Iris pigment epithelial cell (primary cell): ENCODE results near the gene PELI1.
A peak's percentile ranks its signal among the peaks of the same experiment; 100 is the strongest.

Experiments used
- DNase-seq: peaks from one replicate; pipeline ENCODE4 v3.0.0-alpha.2; 2011; ENCODE audit warnings: low read depth

The PELI1 gene

DNA sequence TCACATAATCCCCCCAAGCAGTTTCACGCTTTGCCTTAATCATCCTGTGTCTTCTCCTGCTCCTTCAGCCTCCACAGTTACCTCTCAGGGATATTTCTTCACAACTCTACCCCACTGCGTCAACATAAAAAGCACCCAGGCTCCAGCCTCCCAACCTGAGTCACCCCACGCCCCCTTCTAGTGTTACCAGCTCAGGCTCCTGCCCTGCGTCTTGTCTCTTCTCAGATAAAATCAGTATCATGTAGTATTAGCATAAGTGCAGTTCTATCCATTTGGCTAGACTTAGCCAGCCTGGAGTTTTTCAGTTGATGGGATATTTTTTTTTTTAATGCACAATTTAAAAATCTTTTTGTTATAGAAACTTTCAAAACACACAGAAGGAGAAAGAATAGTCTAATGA lies 9.6 kb upstream of the PELI1 start:
- DNase-seq, result no peak

DNA sequence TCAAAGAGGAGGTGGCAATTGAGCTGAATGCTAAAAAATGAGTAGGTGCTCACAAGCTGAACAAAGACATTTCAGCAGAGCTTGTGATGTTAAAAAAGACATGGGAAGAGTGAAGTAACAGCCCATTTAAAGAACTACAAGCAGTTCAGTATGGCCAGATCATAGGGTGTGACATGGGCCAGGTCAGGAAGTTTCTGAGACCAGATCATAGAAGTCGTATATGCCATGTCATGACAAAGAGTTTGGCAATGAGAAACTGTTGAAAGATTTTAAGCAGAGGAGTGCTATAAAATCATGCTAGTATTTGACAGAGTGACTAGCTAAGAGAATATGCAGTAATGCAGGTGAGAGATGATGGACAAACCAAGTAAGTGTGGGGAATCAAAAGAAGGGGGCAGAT lies 7.3 kb upstream of the PELI1 start:
- no peak for DNase-seq

DNA sequence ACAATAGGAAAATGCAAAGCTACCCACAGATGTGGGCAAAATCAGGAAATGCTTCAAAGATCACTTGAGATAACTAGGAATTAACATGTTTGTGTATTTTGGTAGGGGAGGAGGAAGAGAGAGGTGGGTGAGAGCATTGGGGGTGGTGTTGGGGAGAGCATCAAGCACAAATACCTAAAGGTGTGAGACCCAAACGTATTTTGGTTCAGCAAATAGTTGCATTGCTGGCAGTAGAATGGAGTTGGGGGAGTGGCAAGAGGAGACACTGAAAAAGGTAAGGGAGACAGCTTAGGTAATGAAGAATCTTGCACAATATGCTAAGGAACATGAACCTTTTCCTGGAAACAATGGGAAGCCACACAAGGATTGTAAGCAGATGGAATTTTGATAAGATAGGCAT lies 1.5 kb upstream of the PELI1 start:
- DNase-seq, result no peak

DNA sequence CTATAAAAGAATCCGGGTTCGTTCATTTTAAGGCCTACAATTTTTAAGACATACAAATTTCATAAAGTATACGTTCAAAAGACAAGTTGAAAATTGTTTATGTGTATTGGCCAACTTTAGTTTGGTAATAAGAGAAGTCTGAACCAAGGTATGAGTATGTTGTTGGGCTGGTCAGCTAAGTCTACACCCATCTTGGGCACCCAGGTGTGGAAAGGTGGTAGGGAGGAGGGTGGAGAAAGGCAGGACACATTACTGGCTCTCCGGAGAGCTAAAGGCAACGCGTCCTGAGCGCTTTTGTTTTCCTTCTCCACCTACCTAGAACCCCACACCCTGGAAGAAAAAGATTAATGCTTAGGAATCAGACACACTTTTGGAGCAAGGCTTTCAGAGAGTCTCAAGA lies 899 bp upstream of the PELI1 start:
- no peak for DNase-seq

DNA sequence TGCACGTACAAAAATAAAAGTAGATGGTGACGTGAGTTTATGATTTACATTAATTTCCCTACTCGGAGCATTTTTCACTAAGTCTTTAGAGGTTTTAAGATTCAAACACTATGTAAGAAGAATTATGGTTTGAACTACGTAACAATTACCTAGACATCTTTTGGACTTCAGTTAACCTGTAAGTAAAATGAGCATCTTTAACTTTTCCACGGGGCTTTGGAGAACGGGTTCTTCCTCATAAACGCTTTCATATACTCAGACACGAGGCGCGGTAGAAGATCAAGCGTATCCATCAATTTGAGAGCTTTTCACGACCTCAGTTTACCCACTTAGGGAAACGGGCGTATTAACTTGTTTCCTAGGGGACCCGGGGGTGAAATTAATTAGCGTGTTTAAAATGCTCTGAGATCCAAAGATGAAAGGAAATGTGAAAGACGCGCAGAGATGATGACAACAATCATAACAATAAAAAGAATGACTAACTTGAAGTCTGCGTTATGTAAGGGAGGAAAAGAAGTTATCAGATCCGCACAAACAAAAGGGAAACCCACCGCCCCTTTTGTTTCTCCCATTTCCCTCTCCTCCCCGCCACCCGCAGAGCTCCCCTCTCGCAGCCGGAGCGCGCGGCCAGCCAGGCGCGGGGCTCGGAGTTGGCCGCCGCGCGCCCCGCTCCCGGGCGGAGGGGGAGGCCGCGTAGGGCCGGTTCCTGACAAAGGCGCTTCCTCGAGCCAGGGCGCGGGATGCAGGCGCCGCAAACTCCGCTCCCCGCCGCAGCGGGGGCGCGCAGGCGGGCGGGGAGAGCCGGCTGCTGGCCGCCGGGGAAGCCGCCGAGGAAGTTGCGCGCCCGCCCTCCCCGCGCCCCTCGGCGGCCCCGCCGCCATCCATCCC lies 807 bp downstream of the PELI1 start:
- DNase-seq, result peak; percentile 53

DNA sequence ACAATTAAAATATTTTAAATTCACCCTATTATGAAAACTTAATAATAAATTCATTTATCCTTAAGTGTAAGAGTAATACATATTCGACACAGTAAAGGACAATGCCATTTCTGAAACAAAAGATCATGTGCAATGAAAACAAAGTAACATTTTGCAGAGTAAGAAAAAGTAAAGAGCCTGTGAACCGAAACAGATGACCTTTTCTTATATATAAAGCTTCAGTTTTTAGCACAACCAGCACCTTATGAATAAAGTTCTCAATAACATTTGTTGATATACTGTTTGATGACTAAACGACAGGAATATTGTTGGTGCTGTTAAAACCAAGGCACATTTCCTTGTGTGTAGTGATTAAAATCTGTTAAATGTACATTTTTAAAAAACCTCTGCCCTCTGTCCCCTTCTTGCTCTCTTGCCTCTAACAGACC lies 1.5 kb downstream of the PELI1 start:
- peak; percentile 11 for DNase-seq

DNA sequence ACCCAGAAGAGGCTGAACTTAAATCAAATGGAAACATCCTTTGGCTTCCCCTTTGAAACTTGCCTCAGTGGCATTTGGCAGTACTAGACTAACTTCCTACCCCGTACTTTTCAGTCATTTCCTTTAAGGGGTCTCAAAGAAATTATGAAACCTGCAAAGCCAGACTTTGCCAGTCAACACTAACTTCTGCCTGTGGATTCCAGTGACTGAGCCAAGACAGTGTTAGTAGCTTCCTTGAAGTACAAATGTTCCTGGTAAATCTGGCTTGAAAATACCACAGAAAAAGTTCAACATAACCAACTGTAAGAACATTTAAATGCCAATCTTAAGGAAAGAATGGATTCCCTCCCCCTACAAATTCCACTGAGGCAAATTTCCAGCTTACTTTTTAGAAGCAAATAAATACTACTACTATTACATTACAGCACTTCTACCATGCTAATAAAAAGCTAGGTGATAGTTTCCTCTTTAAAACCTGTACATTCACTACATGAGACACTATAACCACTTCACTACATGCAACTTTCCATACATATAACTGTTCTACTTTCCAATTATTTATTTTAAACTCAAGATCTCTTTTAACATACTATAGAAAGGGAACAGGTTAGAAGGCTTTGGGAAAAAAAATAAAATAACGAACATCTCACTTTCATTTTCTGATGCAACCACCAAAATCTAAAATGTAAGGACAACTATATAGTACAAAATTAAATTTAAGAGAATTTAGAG lies 2.4 kb downstream of the PELI1 start:
- peak; percentile 57 for DNase-seq

DNA sequence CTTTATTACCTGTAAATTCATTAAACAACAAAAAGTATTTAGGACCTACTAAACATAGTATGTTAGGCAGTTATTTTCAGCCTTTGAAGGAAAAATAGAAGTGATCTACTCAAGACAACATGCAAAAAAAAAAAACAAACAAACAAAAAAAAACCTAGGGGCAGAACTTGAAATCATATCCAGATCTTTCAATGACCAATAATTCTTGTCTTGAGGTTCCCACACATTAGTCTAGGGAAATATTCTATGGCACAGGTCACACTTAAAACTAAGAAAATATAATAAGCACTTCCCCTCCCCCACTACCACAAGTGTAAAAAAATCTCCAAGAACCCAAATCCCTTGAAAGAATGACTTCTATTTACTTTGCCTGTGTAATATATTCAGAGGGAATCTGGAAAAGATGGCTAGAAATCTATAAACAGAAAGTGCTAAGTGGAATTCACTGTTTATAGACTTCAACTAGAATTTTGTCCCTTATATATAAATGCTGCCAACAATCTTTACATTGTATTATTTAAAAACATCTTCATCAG lies 3.5 kb downstream of the PELI1 start:
- no peak for DNase-seq

DNA sequence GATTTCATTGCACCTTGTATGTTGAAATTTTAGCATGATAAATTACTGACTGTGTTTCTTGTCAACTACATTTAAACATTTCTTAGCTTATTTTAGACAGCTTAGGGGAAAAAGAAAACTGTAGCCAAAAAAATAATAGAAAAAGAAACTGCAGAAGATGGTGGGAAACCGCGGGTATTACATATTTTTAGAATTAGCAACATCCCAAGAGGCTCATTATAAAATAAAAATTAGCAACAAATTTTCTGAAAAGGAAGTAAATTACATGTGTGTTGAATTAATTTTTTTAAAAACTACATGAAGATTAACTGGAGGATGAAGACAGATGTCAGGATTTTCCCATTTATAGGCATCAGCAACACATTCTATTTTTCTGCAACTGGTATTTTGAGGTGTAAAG lies 4.3 kb downstream of the PELI1 start:
- DNase-seq, result no peak

DNA sequence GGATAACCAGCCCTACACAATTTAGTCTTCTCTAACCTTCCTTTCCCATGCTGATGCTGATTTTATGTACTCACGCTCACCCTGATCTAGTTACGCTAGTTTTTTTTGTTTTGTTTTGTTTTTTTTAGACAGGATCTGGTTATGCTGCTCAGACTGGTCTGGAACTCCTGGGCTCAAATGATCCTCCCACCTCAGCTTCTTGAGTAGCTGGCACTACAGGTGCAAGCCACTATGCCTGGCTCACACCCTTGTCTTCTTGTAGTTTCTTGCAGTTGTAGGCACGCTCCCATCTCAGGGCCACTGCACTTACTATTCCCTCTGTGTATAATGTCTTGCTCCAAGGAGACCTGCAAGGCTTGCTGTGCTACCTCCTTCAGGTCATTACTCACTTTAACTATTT lies 6.2 kb downstream of the PELI1 start:
- DNase-seq, result no peak

DNA sequence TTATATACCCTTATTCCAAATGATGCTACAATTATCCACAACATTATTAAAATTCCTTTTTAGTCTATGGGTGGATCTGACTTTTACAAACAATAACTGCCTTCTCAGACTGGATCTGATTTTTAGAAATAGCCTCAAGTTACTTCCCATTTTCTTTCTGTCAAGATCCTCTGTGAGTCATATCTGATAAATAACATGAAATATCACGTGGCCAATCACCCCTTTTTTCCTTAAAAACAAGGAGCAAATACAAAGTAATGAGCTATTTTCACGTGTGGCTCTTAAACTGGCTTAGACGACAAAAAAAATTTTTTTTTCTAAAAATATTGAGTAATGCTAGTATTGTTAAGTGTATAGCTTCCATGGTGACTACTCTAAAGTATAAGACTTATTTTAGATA lies 6.7 kb downstream of the PELI1 start:
- peak; percentile 49 for DNase-seq

DNA sequence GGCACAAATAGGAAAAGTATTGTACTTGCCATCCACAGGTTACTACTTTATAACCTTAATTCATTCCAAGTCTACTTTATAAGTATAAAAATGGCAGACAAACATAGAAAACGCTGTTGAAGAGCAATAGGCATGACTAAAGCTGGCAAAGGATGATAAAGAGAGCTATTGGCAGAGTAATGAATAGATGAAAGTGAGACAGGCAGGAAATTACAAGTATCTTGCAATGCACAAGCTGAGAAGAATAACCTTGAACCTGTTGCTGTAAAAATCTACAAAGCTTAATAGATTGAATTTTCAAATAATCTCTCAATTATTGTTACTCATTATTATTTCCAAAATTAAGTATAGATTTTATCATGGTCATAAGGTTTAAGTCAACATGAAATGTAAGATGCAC lies 8.8 kb downstream of the PELI1 start:
- DNase-seq, result no peak

DNA sequence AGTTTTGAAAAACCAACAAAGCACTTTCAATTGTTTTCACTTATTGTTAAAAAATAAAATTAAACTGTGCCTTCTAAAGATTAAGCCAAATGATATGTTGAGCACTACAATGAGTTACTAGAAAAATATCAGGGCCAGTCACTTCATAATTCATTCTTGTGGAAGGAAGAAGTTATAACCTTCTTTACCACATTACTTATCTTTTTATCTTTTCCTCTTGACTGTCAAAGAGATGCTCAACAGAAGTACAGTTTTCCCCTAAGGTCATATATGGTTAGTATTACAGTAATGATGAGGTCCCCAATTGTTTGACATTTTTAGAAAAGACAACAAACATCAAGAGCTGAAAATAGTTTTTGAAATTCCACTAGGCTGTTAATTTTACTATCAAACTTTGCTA lies 9.4 kb downstream of the PELI1 start:
- no peak for DNase-seq

DNA sequence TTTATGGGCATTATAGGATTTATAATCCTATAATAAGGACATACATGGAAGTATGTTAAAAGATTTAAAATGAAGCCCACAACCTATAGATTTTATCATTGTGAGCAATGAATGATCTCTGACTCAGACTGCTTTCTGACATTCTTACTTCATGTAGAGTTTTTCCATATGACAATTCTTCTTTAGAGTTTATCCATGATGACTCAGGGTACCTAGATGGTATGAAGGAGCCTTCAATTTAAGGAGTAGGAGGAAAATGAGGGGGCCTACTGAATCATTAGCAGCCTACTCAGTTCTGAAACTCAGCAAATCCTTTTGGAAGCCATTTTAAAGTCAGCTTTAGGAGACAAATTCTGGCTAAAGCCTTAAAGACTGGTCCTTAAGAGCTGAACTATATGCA lies 10.4 kb downstream of the PELI1 start:
- DNase-seq, result peak; percentile 73

DNA sequence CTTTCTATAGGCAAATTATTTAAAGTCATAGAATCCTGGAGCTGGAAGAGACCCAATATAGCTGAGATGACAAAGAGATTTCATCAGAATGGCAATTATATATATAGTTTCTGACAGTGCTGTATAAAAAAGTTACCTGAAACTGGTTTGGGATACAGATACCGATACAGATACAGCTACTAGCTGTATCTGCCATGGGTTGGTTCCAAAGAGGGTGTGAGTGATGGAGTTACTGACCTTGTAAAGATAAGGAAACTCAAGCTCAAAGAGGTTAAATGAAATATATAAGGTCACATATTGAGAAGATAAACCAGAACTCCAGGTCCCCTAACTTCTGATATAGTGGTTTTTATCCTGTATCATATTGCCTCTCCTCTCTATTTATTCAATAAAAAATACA lies 10.9 kb downstream of the PELI1 start:
- no peak for DNase-seq

DNA sequence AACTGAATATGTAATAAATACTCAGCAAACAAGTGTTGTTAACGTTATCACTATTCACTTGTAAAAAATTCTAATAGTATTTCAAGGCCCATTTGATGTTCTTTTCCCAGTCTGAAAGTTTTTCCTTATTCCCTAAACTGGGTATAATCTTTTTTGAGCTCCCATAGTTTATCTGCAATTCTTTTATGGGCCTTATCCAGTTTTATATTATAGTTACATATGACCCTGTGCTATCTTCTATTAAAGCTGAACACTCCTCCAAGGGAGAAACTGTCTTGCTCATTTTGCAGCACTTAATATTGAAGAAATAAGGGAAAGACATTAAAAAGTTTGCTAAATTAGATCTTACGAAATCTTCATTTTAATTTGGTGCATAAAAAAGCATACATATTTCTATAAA lies 13.9 kb downstream of the PELI1 start:
- no peak for DNase-seq

DNA sequence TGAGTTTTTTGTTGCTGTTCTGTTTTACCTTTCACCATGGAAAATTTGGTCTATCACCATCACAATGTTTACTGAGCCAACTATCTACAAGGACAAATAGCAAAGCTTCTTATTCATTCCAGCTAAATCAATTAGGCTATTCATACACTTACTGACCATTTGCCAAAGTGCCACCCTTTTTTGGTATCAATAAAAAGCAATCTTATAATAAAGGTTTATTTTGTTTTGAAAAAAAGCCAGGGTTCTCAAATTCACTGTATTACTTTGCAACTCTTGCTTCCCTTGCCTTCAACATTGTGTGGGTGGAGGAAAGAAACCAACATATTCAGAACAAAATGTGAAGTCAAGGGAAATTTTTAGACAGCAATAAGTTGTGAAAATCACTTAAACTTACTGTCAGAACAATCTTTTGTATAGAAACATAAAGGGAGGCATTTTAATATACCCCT lies 15.3 kb downstream of the PELI1 start:
- peak; percentile 29 for DNase-seq

DNA sequence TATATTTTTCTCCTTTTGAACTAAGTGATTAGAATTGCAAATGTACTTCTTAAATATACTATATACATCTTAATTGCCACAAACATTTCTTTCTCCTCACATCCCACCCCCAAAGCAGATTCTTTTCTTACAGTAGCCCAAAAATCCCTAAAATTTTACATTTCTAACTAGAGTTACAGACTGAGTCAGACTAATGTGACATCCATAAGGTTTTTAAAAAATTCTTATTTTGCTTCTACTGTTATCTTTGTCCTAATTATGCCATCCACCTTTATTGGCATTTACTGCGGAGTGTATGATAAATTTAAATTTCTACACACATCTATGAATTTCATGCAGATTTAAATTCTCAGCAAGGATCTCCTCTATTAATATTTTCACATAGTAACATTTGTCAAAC lies 15.8 kb downstream of the PELI1 start:
- DNase-seq, result no peak

DNA sequence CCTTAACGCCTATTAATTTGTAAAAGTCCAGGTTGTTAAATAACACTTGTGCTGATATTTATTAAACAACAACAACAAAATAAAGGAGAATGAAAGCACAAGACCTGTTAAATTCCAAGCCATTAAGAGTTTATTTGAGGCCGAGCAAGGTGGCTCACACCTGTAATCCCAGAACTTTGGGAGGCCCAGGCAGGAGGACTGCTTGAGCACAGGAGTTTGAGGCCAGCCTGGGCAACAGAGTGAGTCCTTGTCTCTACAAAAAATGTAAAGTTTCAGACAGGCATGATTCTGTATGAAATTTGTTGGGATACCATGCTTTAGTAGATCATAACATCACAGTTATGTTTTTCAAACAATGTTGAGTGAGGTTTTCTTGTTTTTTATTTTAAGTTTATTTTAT lies 17.1 kb downstream of the PELI1 start:
- no peak for DNase-seq

DNA sequence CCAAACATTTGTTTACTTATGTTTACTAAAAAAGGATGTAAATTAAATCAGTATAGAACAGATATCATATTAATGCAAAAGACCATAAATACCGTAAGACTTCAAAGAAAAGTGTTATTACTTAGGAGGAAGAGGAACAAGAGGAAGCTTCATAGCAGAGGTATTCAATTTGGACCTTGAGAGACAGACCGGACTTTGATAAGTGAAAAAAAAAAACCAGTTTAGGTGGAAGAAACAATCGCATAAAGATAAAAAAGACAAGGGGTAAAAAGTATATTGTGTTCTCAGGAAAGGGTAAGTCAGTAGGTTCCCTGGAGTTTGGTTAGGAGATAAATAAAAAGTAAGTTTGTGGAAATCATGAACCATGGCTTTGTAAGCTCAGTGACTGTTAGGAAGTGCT lies 17.6 kb downstream of the PELI1 start:
- no peak for DNase-seq

DNA sequence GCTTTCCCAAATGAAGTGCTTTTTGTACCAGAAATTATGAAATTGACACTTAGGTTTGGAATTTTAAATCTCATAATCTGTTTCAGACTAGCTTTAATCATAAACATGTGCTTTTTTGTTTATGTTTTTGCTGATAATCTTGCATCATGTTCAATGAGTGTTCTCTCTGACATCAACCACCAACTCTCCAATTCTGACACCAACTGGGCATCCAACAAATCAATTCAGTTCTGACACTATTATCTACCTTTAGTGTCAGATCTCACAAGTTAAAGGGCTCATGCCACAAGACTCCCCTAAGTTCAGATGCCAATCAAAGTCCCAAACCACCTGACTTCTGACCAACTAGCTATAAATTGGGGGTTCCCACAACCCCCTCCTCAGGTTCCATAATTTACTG lies 19.6 kb downstream of the PELI1 start:
- no peak for DNase-seq

DNA sequence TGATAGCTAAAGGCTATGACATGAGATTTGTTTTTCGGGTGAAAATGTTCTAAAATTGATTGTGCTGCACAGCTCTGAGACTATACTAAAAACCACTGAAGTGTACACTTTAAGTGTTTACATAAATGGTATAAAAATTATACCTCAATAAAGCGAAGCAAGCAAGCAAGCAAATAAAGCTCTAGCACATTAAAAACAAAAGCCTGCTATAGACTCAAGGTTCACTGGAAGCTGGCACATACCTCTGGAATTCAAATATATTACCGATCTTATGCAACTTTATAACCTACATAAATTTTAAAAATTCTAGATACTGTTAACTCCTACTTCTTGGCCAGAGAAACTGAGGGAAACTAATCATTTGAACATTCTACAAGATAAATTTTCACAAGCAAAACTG lies 20.1 kb downstream of the PELI1 start:
- DNase-seq, result no peak

DNA sequence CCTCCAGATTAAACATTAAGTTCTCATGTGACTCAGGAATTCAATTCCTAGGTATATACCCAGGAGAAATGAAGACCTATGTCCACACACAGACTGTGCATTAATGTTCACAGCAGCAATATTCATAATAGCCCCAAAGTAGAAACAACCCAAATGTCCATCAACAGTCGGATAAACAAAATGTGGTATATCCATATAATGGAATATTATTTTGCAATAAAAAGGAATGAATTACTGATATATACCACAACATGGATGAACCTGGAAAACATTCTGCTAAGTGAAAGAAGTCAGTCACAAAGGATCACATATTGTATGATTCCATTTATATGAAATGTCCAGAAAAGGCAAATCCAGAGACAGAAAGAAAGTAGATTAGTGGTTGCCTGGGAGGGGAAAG lies 20.5 kb downstream of the PELI1 start:
- DNase-seq, result no peak
